ENCODE data around the gene CHCHD6.

DNA sequence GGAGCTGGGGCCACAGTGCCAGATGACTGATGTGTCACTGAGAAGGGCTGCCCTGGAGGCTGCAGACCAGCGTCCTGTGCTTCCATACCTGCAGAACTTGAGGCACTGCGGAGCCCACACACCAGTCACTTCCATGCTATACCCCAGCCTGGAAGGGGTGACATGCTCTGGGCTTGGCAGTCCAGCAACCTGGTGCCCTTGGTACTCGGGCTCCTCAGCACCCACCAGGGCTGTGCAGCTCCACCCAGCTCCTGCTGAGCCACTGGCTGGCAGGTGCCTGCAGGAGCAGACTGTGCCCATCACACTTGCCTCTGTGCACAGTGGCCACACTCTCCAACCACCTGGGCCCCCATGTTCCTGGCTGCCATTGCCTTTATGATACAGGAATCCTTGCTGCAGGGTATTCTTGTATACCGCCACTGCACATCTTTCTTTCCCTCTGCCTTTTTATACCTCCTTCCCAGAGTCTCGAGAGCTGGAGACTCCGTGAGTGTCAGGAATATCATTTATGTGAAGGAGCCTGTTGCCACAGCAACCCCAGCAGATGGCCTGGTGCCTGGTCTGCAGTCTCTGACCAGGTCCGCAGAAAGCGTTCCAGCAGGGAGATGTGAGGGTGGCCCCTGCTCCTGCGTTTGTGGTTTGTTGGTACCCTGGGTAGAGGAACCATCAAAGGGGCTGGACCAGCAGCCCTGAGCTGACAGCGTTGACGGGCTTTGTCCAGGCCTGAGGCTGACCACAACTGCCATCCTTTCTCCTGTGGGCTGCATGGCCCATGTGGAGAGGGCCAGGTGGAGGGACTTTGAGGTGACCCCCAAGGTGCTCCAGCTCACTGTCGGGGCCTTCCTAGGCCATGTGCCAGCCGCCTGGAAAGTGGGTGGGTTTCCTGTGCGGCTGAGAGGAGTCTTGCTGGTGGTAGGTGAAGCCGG, 185.5 kb downstream of the CHCHD6 start:
- TF ChIP-seq POLR2A (IDR thresholded peaks at IDR 0.05; ENCODE audit: low read length): no peak
- TF ChIP-seq GATA1 (IDR thresholded peaks at IDR 0.05; ENCODE audit: low read depth, low read length): no peak

All from erythroblast (primary cell).